NCI-H2196 treated with DMSO at 0.1 percent for 48 hours (cell line): ENCODE measurements around the gene TBC1D13.

Experiments used
- DNase-seq: peaks from one replicate; lab custom pipeline; 2025; ENCODE audit not compliant: unreplicated experiment; lab: John Stamatoyannopoulos, UW

TBC1D13 gene

GRCh38 chr9:128820665-128821583 lies 33.9 kb downstream of the TBC1D13 start:
- no peak for DNase-seq

- no peak for DNase-seq
Observed at GRCh38 chr9:128821584-128822406, 34.7 kb downstream of the TBC1D13 start.

GRCh38 chr9:128822407-128823042 lies 35.5 kb downstream of the TBC1D13 start:
- DNase-seq, result no peak

GRCh38 chr9:128823362-128823902 lies 36.4 kb downstream of the TBC1D13 start:
- no peak for DNase-seq

- DNase-seq, result no peak
Observed at GRCh38 chr9:128823903-128824406, 36.9 kb downstream of the TBC1D13 start.

- DNase-seq, result no peak
Observed at GRCh38 chr9:128824911-128825310, 37.9 kb downstream of the TBC1D13 start.

GRCh38 chr9:128825923-128826700 lies 39.1 kb downstream of the TBC1D13 start:
- no peak for DNase-seq

GRCh38 chr9:128828267-128828666 lies 41.2 kb downstream of the TBC1D13 start:
- DNase-seq, result no peak

GRCh38 chr9:128828719-128829452 lies 41.8 kb downstream of the TBC1D13 start:
- DNase-seq, result no peak

- peak; percentile 82 for DNase-seq
Observed at GRCh38 chr9:128829477-128830251, 42.6 kb downstream of the TBC1D13 start, which contains the start of gene SPOUT1. TSS of gene SPOUT1 (minus strand) at chr9:128829794. CDS start at chr9:128829780, 14 bp downstream.

GRCh38 chr9:128833696-128834095 lies 46.6 kb downstream of the TBC1D13 start:
- no peak for DNase-seq

GRCh38 chr9:128835246-128836210 lies 48.5 kb downstream of the TBC1D13 start:
- DNase-seq, result no peak

GRCh38 chr9:128836509-128837145 lies 49.6 kb downstream of the TBC1D13 start:
- no peak for DNase-seq

GRCh38 chr9:128838338-128838737 lies 51.3 kb downstream of the TBC1D13 start:
- no peak for DNase-seq

- no peak for DNase-seq
Observed at GRCh38 chr9:128840524-128840923, 53.5 kb downstream of the TBC1D13 start.

GRCh38 chr9:128841694-128842492 lies 54.8 kb downstream of the TBC1D13 start:
- no peak for DNase-seq
